HG03520 (cell line): ENCODE measurements around the gene MUSTN1.

Source experiments
- ATAC-seq: cut with Tn5 transposase; IDR thresholded peaks from one replicate; pipeline ENCODE4 v1.9.1; 2021; ENCODE audit warnings: mild to moderate bottlenecking, moderate library complexity; ENCODE audit not compliant: unreplicated experiment

MUSTN1 gene

GRCh38 chr3:52836471-52836845, 1.6 kb upstream of the MUSTN1 start:
- ATAC-seq = no peak

- no peak for ATAC-seq
Observed at GRCh38 chr3:52835766-52836470, 1.1 kb upstream of the MUSTN1 start.

DNA sequence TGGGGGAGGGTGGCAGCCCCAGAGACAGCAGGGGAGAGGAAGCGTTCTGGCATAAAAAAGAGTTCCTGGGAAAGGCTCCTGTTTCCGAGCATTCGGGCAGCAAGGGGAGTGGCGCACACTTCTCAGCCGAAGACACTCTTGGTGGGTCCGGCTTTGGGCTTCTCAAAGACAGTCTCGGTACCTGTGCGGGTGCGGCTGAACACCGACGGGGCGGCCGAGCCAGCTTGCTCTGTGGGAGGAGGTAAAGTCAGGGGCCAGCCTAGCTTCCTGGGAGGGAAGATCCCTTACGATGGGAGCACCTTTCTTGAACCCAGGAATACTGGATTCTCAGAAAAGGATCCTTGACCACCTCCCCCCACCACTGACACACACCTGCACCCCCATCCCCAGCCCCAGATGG, 1.6 kb downstream of the MUSTN1 start:
- no peak for ATAC-seq

- ATAC-seq = no peak
Observed at GRCh38 chr3:52831500-52832301, 3.1 kb downstream of the MUSTN1 start.

DNA sequence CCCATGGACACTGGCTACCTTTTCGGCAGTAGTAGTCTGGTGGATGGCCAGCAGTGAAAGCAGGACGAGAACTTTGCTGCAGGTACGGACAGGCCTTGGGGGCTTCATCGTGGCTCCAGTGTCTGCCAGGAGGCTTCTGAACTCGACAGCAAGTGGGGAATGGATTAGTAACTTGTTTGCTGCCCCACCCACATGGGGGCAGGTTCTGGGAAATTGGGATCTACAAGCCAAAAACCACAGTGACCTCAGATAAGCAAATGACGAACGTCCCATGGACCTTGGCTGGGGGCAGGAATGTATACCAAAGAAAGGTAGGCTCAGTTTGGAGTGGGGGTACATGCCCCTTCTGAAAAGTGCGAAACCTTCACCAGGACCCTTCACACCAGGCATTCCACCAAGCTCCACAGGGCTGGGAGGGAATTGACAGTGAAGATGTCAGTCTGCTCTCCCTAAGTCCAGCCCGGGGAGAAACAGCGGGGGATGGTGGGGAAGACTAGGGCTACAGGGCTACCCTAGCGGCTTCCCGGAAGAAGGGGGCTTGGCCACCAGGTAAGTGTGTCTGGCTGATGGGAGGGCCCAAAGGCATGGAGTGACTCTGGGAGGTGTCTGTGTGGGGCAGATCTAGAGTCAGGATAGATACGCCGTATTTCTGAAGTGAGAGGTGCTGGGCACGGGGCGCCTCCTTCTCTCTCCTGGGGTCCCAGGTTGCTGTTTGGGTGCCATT, 4.1 kb downstream of the MUSTN1 start, which contains the start of gene ITIH4:
Gene ITIH4 (minus strand): TSS at position 138 of the 724 bp plus-strand sequence. CDS start 30 bp downstream, at position 108.
- no peak for ATAC-seq

- ATAC-seq = no peak
Observed at GRCh38 chr3:52829906-52830463, 4.8 kb downstream of the MUSTN1 start.

DNA sequence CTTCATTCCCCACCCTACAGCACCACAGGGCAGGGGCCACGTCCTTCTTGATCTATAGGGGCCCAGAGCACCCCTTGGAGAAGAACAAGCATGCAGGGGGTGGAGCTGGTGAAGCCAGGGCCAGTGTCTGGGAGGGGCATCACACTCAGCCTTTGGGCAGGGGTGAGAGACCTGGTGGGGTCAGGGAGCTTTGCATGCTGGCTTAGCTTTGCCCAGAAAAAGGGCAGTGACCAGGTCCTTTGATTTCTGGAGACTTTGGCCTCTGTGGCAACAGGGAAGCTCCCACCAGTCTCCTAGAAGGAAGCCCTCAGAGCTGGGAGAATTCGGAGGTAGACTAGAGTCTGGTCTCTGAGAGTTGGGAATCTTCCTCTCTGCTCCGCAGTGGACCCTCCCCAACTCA, 5.3 kb downstream of the MUSTN1 start:
- ATAC-seq = no peak

DNA sequence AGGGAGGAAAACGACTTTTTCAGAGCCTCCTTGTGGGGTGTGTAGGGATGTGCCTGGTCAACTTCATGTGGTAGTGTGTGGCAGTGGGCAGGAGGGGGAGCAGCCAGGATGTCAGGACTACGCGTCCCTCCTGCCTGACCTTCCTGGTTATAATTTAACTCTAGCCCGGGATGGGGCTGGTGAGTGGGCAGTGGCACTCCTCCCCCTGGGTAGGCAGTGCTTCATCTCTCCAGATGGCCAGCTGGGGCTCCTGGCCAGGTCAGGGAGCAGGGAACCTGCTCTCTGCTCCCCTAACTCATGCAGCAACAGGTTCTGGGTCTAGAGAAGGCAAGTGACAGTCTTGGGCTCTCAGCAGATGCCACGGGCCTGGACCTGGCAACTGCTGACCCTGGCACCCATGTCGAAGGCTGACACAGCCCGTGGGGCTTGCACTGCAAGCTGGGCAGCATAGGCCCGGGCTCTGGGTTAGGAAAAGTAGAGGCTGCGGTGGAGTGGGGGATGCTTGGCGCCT, 6.9 kb downstream of the MUSTN1 start:
- ATAC-seq = no peak

- no peak for ATAC-seq
Observed at GRCh38 chr3:52827441-52827840, 7.4 kb downstream of the MUSTN1 start.

DNA sequence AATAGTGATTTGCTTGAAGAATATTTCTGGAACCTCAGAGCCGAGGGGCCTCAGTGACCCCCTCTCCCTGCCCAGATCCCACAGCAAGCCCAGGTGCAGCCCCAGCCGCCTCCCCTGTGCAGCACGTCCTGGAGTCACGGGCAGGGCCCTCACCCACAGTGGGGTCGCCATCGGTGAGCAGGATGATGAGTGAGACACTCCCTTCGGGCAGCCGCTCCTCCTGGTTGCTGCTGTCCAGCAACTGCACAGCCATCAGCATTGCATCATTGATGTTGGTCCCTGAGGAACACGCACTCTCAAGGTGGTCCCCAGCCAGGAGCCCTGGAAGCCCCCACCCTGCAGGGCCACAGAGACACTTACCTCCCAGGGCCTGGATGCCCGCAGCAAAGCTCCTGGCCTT, 10.8 kb downstream of the MUSTN1 start:
- no peak for ATAC-seq

DNA sequence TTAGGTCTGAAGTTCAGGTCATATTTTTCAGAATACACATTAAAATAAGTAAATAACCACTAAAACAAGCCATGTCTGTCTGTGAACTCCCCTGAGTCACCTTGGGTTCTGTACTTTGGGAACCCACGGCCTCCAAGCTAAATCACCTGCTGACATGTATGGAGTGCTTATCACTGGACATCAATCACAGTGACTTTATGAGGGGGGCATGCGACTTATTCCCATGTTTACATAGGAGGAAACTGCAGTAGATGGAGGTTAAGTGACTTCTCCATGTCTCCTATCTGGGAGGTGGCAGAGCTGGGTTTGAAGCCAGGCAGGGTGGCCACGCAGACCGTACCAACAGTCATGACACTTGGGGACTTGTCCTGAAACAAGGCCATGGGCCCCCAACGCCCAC, 12.5 kb downstream of the MUSTN1 start:
- ATAC-seq = no peak

DNA sequence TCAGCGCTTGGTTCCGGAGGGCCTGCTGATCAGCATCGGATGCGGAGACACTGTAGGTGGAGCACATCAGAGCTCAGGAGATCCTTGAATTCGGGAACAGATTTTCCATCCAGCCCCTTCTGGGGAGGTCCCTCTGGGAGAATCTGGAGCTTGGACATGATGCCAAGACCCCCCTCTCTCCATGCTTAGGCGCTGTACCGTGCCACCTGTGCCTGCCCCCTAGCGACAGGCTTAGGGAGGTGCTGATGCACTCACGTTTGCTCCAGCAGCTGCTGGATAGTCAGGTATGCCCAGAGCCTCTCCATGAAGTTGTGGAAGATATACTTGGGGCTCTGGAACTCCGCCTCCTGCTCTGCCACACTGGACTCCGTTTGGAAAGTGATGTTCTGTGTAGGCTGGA, 14.1 kb downstream of the MUSTN1 start:
- ATAC-seq = no peak

DNA sequence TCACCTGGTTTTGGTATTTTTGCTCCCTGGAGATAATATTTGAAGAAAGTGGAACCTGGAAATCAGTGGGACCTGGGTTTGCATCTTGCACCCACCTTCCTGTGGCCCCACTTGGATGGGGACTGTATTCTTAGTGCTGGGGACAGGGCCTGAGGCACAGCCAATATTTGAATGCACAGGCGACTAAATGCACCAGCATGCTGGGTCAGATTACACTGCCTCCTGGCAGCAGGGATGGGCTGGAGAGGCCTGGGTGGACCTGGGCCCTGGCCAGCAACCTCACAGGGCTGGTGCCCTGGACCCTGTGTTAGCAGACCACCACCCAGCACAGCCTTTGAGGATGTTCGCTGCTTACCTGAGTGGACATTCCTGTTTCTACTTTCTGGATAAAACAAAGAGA, 14.9 kb downstream of the MUSTN1 start:
- ATAC-seq = no peak

GRCh38 chr3:52817860-52818259, 17.0 kb downstream of the MUSTN1 start:
- no peak for ATAC-seq

- ATAC-seq = no peak
Observed at GRCh38 chr3:52817221-52817620, 17.6 kb downstream of the MUSTN1 start.

- ATAC-seq = no peak
Observed at GRCh38 chr3:52816654-52817053, 18.2 kb downstream of the MUSTN1 start.

DNA sequence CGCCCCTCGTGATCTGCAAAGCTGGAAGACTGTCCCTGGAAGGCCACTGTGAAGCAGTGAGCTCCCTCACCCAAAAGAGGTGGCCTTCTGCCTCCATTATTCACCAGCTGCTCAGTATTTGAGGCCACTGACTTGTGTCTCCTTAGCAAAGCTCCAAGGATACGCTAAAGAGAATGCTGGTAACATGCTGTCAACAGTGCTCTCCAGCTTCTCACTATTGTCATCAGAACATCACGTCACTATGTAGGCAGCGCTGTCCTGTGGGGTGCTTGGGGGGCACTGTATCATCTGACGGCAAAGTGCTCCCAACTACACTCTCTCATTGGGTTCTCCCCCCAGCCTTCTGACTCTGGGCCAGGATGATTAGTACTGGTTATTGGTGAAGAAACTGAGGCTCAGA, 18.6 kb downstream of the MUSTN1 start:
- no peak for ATAC-seq

DNA sequence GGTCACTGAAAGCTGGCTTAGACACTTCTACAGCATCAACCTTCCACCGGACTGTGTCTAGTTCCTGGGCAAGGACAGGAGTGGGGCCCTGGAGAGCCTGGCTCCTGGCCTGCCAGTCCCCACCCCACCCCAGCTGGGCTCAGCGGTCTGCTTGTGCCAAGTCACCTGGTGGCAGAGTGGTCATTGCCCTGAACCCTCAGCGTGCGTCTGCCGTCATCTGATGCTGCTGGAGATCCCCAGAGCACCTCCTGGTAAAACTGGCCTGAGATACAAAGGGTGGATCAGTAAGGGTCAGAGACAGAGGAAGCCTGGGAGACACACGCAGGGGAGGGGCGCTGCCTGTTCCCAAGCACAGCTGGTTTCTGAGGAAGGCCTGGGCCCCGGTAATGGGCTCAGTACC, 21.0 kb downstream of the MUSTN1 start:
- no peak for ATAC-seq

DNA sequence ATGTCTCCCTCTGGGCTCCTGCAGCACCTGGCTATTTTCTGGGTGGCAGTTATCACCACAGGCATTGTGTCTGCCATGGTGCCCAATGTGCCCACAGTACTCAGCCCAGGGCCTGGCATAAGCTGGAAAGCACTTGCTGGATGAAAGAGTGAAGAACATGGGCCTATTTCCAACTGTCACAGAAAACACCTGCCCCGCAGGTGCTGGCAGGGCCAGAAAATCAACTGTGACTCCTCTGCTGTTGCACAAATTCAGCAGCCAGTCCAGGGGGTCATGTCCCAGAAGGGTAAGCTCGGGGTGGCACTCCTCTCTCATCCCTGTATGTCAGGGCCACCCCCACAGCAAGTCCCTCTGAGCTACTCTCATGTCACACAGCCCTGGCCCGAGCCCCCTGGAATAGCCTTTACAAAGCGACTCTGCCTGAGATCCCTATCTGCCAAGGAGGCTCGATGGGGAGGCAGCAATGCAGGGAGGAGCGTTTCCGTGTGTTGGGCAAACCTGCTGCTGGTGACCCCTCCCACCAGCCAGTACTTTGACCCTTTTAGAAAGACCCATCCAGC, 23.3 kb downstream of the MUSTN1 start:
- no peak for ATAC-seq

GRCh38 chr3:52810923-52811322, 23.9 kb downstream of the MUSTN1 start:
- no peak for ATAC-seq
